GM12878 (cell line): ENCODE data around the gene HSPA4. TPM values are rescaled to one million over a fixed set of nuclear protein-coding genes. Genes with fewer than 3 reads are reported as not detected.

Source experiments
- ASH2L ChIP-seq: fragments of 300-600, 200-600 bp; sonication (generic); IDR thresholded peaks from 2 replicates; pipeline ENCODE4 v1.6.1; 2017; ENCODE audit warnings: low read depth, mild to moderate bottlenecking, borderline replicate concordance
- ATF3 ChIP-seq: IDR thresholded peaks from 2 replicates; pipeline ENCODE4 v1.6.1; 2011; ENCODE audit warnings: low read depth, mild to moderate bottlenecking, low read length, moderate library complexity, borderline replicate concordance; ENCODE audit errors: extremely low read depth
- ATF7 ChIP-seq: fragments of 450-650 bp; IDR thresholded peaks from 2 replicates; pipeline ENCODE4 v1.6.1; 2016; ENCODE audit warnings: low read depth, mild to moderate bottlenecking
- BCL11A ChIP-seq: IDR thresholded peaks from 2 replicates; pipeline ENCODE4 v1.6.1; 2011; ENCODE audit warnings: low read depth, low read length
- BMI1 ChIP-seq: fragments of 450-650 bp; IDR thresholded peaks from 2 replicates; pipeline ENCODE4 v1.6.1; 2016; ENCODE audit warnings: mild to moderate bottlenecking, moderate library complexity, borderline replicate concordance
- CBX3 ChIP-seq: fragments of 200-600 bp; sonication (generic); IDR thresholded peaks from 2 replicates; pipeline ENCODE4 v1.6.1; 2016; ENCODE audit warnings: low read depth, borderline replicate concordance
- CREM ChIP-seq: IDR thresholded peaks from 2 replicates; pipeline ENCODE4 v1.6.1; 2014; ENCODE audit warnings: antibody characterized with exemption, low read depth
- EZH2 ChIP-seq: IDR thresholded peaks from 2 replicates; pipeline ENCODE4 v1.6.1; 2012; ENCODE audit warnings: low read depth, mild to moderate bottlenecking, control low read depth, inconsistent platforms, low read length, borderline replicate concordance; ENCODE audit not compliant: control insufficient read depth
- GABPA ChIP-seq: IDR thresholded peaks from 2 replicates; pipeline ENCODE4 v1.6.1; 2014; ENCODE audit warnings: antibody characterized with exemption, low read depth, mild to moderate bottlenecking, inconsistent platforms
- JUND ChIP-seq: IDR thresholded peaks from 2 replicates; pipeline ENCODE4 v1.6.1; 2012; ENCODE audit warnings: low read depth, mild to moderate bottlenecking, low read length, improper control_type of control experiment, moderate library complexity
- KLF5 ChIP-seq: fragments of 450-650 bp; IDR thresholded peaks from 2 replicates; pipeline ENCODE4 v1.6.1; 2014; ENCODE audit warnings: mild to moderate bottlenecking; ENCODE audit not compliant: partially characterized antibody
- MXI1 ChIP-seq: fragments of 150-350 bp; IDR thresholded peaks from 2 replicates; pipeline ENCODE4 v1.6.1; 2011; ENCODE audit warnings: low read depth, mild to moderate bottlenecking, inconsistent platforms, low read length, improper control_type of control experiment
- NBN ChIP-seq: fragments of 450-650 bp; IDR thresholded peaks from 2 replicates; pipeline ENCODE4 v1.6.1; 2016
- NR2C1 ChIP-seq: fragments of 450-650 bp; IDR thresholded peaks from 2 replicates; pipeline ENCODE4 v1.6.1; 2017; ENCODE audit warnings: antibody characterized with exemption, mild to moderate bottlenecking, moderate library complexity
- PBX3 ChIP-seq: IDR thresholded peaks from 2 replicates; pipeline ENCODE4 v1.6.1; 2011; ENCODE audit warnings: mild to moderate bottlenecking, low read depth, low read length, moderate library complexity; ENCODE audit not compliant: insufficient replicate concordance
- RUNX3 ChIP-seq: IDR thresholded peaks from 2 replicates; pipeline ENCODE4 v1.6.1; 2012; ENCODE audit warnings: low read length, inconsistent platforms
- SP1 ChIP-seq: IDR thresholded peaks from one replicate; pipeline ENCODE4 v1.6.1; 2011; ENCODE audit warnings: low read depth, low read length
- TBL1XR1 ChIP-seq: IDR thresholded peaks from 2 replicates; pipeline ENCODE4 v1.6.1; 2012; ENCODE audit warnings: low read depth, low read length, improper control_type of control experiment
- ZBED1 ChIP-seq: IDR thresholded peaks from 2 replicates; pipeline ENCODE4 v1.6.1; 2016; ENCODE audit warnings: borderline replicate concordance
- ZBTB4 ChIP-seq: fragments of 450-650 bp; formaldehyde crosslinking; IDR thresholded peaks from 2 replicates; pipeline ENCODE4 v1.4.0; 2022; ENCODE audit warnings: mild to moderate bottlenecking, moderate library complexity
- ZNF384 ChIP-seq: IDR thresholded peaks from 2 replicates; pipeline ENCODE4 v1.6.1; 2012; ENCODE audit warnings: low read depth, mild to moderate bottlenecking, low read length, improper control_type of control experiment, borderline replicate concordance
- ZNF592 ChIP-seq: fragments of 450-650 bp; IDR thresholded peaks from 2 replicates; pipeline ENCODE4 v1.6.1; 2017; ENCODE audit warnings: mild to moderate bottlenecking, moderate library complexity
- polyA plus RNA-seq, 11 experiments: library from polyadenylated mRNA; depleted of rRNA in 4 of 11; unstranded in 6 of 11; stranded (reverse) in 5 of 11; fragments of >200 nt; fragmentation: Nextera tagmentation in 4 of 11; fragmentation: Illumina TruSeq in 1 of 11; extraction: Ambion mirVana in 4 of 11; extraction: Trizol in 1 of 11; gene quantifications; 1 replicate in 1 of 11; 2 replicates in 10 of 11; pipeline versions ENCODE4 v1.2.1 to v1.2.3, GENCODE V29; 2011 to 2016; ENCODE audit warnings: inconsistent platforms in 2 of 11, missing spikeins in 2 of 11, low read depth in 1 of 11
- total RNA-seq, 4 experiments: library from RNA; depleted of rRNA in 3 of 4; stranded (reverse); fragments of >200 nt in 3 of 4; fragmentation: Illumina TruSeq in 1 of 4; extraction: Trizol in 1 of 4; gene quantifications; 2 replicates each; pipeline versions ENCODE4 v1.2.1 to v1.2.3, GENCODE V29; 2013 to 2021

Gene HSPA4
- total and polyA plus RNA-seq, 10 of the 15 experiments (the other 5 are each of a cell fraction or from before 2014, with no cell fraction given), result 61.6 to 234 (median 116) TPM

- TF ChIP-seq ZNF592 (no peak), CBX3 (no peak), BCL11A (no peak), KLF5 (no peak), GABPA (0 out of 2 replicates have a peak, but pooled peaks have one; percentile 26), MXI1 (peak; percentile 89), ASH2L (no peak), TBL1XR1 (no peak), ZNF384 (no peak), SP1 (no peak), PBX3 (no peak), ZBED1 (no peak), NBN (no peak), ZBTB4 (CRISPR knock-in tag) (no peak), JUND (no peak), ATF3 (no peak), BMI1 (no peak), RUNX3 (peak; percentile 40; the same call in 1 of the 2 replicates), EZH2 (no peak), ATF7 (no peak), NR2C1 (no peak), CREM (no peak)
These were observed 733 bp downstream of the HSPA4 start (continued) for GRCh38 chr5:133052317-133053175.
